HL-60 (cell line): ENCODE data around the gene RNF166.

ENCODE experiments used
- CTCF ChIP-seq: IDR thresholded peaks from one replicate; pipeline ENCODE4 v1.5.1; 2011; ENCODE audit warnings: low read length, control low read depth, inconsistent platforms; ENCODE audit not compliant: insufficient read depth
- POLR2AphosphoS5 ChIP-seq: IDR thresholded peaks from 2 replicates; pipeline ENCODE4 v1.6.1; 2012; ENCODE audit warnings: low read depth

GRCh38 chr16:88732961-88733294, 26.7 kb upstream of the RNF166 start:
- TF ChIP-seq CTCF (no peak), POLR2AphosphoS5 (no peak)
